K562 (cell line): ENCODE results near the gene TIMM50. TPM values are rescaled to one million over a fixed set of nuclear protein-coding genes. Genes with fewer than 3 reads are reported as not detected.

Source experiments
- ATF1 ChIP-seq, 2 experiments: fragments of 450-650 bp in 1 of 2; IDR thresholded peaks; 2 replicates each; pipeline ENCODE4 v1.6.1; 2016; ENCODE audit warnings: missing compliant biosample characterization in 1 of 2, missing genetic modification characterization in 1 of 2
- CLOCK ChIP-seq: fragments of 250-450 bp; sonication (Bioruptor Pico); IDR thresholded peaks from 2 replicates; pipeline ENCODE4 v1.4.0; 2020; ENCODE audit warnings: mild to moderate bottlenecking, moderate library complexity, borderline replicate concordance
- ETV1 ChIP-seq: fragments of 450-650 bp; conservative IDR thresholded peaks from 2 replicates; pipeline ENCODE4 v1.6.1; 2016; ENCODE audit warnings: missing genetic modification characterization, control low read depth, low read depth, missing compliant biosample characterization
- FOXP1 ChIP-seq: sonication (generic); formaldehyde crosslinking; IDR thresholded peaks from 2 replicates; pipeline ENCODE4 v1.8.0; 2022; ENCODE audit warnings: mild to moderate bottlenecking, missing genetic modification reagents
- HDAC1 ChIP-seq, 2 experiments: fragments of 450-650 bp; IDR thresholded peaks; 2 replicates each; pipeline ENCODE4 v1.6.1; 2016 to 2017; ENCODE audit warnings: inconsistent platforms in 1 of 2, mild to moderate bottlenecking in 1 of 2, moderate library complexity in 1 of 2
- IFI16 ChIP-seq: fragments of 250-450 bp; sonication (Bioruptor Pico); IDR thresholded peaks from 2 replicates; pipeline ENCODE4 v2.1.2; 2022; ENCODE audit warnings: mild to moderate bottlenecking, inconsistent platforms
- MAFK ChIP-seq: IDR thresholded peaks from 2 replicates; pipeline ENCODE4 v1.6.1; 2011; ENCODE audit warnings: low read length, improper control_type of control experiment
- MCM5 ChIP-seq: fragments of 450-650 bp; IDR thresholded peaks from 2 replicates; pipeline ENCODE4 v1.6.1; 2016; ENCODE audit warnings: low read depth
- TRIM28 ChIP-seq: fragments of 450-650 bp; IDR thresholded peaks from 2 replicates; pipeline ENCODE4 v1.6.1; 2017
- ZNF217 ChIP-seq: sonication (generic); formaldehyde crosslinking; IDR thresholded peaks from 2 replicates; pipeline ENCODE4 v1.8.0; 2022; ENCODE audit warnings: mild to moderate bottlenecking, missing genetic modification reagents
- polyA plus RNA-seq, 8 experiments: library from polyadenylated mRNA; depleted of rRNA in 4 of 8; stranded (reverse) in 5 of 8; unstranded in 3 of 8; fragments of >200 nt; fragmentation: Nextera tagmentation in 2 of 8; fragmentation: Illumina TruSeq in 1 of 8; extraction: Ambion mirVana in 2 of 8; extraction: Trizol in 1 of 8; gene quantifications; 2 replicates each; pipeline versions ENCODE4 v1.2.1 to v1.2.3, GENCODE V29; 2011 to 2014; ENCODE audit warnings: inconsistent platforms in 1 of 8, missing spikeins in 1 of 8
- total RNA-seq, 7 experiments: library from RNA; depleted of rRNA in 6 of 7; stranded (reverse); fragments of >200 nt in 6 of 7; fragmentation: Illumina TruSeq in 2 of 7; extraction: Trizol in 2 of 7; gene quantifications; 2 replicates each; pipeline versions ENCODE4 v1.2.1 to v1.2.3, GENCODE V29; 2011 to 2021; ENCODE audit warnings: low replicate concordance in 1 of 7
- TF ChIP-seq, protein P1 (sequence below): fragments of 200-600 bp; sonication (generic); IDR thresholded peaks from one replicate; pipeline ENCODE4 v1.6.1; 2012; ENCODE audit warnings: mild to moderate bottlenecking, low read depth, low read length, inconsistent platforms

Gene TIMM50
- total and polyA plus RNA-seq, 9 of the 15 experiments (the other 6 are each of a cell fraction or from before 2014, with no cell fraction given): 28.3 to 221 (median 170) TPM

DNA sequence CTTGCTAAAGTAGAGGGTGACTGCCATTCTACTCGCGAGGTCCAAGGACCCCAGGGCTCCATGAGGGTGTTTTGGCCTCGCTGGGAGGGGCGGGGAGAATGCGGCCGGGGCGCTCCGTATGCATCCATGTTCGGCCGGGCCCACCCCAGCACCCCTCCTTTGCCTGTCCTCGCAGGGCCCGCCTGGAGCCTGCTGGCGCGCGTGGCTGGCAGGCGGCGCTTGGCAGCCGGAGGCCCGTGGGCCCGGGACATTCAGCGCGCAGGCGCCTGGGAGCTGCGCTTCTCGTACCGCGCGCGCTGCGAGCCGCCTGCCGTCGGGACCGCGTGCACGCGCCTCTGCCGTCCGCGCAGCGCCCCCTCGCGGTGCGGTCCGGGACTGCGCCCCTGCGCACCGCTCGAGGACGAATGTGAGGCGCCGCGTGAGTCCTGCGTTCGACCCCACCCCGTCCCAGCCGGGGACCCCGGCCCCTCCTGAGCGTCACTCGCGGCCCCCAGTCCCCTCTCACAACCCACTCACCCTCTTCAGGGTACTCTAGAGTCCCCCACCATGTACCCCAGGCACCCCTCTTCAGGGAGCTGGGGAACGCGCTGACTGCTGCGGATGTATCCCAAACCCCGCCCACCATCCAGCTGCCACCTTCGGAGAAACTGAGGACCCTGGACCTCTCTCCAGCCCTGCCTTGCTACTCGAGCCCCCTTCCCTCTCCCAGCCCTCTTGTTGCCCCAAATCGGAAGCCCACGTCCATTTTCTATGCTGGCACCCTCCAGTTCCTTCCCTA is 22.2 kb downstream of the TIMM50 start (continued):
- TF ChIP-seq, protein P1, sequence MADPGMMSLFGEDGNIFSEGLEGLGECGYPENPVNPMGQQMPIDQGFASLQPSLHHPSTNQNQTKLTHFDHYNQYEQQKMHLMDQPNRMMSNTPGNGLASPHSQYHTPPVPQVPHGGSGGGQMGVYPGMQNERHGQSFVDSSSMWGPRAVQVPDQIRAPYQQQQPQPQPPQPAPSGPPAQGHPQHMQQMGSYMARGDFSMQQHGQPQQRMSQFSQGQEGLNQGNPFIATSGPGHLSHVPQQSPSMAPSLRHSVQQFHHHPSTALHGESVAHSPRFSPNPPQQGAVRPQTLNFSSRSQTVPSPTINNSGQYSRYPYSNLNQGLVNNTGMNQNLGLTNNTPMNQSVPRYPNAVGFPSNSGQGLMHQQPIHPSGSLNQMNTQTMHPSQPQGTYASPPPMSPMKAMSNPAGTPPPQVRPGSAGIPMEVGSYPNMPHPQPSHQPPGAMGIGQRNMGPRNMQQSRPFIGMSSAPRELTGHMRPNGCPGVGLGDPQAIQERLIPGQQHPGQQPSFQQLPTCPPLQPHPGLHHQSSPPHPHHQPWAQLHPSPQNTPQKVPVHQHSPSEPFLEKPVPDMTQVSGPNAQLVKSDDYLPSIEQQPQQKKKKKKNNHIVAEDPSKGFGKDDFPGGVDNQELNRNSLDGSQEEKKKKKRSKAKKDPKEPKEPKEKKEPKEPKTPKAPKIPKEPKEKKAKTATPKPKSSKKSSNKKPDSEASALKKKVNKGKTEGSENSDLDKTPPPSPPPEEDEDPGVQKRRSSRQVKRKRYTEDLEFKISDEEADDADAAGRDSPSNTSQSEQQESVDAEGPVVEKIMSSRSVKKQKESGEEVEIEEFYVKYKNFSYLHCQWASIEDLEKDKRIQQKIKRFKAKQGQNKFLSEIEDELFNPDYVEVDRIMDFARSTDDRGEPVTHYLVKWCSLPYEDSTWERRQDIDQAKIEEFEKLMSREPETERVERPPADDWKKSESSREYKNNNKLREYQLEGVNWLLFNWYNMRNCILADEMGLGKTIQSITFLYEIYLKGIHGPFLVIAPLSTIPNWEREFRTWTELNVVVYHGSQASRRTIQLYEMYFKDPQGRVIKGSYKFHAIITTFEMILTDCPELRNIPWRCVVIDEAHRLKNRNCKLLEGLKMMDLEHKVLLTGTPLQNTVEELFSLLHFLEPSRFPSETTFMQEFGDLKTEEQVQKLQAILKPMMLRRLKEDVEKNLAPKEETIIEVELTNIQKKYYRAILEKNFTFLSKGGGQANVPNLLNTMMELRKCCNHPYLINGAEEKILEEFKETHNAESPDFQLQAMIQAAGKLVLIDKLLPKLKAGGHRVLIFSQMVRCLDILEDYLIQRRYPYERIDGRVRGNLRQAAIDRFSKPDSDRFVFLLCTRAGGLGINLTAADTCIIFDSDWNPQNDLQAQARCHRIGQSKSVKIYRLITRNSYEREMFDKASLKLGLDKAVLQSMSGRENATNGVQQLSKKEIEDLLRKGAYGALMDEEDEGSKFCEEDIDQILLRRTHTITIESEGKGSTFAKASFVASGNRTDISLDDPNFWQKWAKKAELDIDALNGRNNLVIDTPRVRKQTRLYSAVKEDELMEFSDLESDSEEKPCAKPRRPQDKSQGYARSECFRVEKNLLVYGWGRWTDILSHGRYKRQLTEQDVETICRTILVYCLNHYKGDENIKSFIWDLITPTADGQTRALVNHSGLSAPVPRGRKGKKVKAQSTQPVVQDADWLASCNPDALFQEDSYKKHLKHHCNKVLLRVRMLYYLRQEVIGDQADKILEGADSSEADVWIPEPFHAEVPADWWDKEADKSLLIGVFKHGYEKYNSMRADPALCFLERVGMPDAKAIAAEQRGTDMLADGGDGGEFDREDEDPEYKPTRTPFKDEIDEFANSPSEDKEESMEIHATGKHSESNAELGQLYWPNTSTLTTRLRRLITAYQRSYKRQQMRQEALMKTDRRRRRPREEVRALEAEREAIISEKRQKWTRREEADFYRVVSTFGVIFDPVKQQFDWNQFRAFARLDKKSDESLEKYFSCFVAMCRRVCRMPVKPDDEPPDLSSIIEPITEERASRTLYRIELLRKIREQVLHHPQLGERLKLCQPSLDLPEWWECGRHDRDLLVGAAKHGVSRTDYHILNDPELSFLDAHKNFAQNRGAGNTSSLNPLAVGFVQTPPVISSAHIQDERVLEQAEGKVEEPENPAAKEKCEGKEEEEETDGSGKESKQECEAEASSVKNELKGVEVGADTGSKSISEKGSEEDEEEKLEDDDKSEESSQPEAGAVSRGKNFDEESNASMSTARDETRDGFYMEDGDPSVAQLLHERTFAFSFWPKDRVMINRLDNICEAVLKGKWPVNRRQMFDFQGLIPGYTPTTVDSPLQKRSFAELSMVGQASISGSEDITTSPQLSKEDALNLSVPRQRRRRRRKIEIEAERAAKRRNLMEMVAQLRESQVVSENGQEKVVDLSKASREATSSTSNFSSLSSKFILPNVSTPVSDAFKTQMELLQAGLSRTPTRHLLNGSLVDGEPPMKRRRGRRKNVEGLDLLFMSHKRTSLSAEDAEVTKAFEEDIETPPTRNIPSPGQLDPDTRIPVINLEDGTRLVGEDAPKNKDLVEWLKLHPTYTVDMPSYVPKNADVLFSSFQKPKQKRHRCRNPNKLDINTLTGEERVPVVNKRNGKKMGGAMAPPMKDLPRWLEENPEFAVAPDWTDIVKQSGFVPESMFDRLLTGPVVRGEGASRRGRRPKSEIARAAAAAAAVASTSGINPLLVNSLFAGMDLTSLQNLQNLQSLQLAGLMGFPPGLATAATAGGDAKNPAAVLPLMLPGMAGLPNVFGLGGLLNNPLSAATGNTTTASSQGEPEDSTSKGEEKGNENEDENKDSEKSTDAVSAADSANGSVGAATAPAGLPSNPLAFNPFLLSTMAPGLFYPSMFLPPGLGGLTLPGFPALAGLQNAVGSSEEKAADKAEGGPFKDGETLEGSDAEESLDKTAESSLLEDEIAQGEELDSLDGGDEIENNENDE: no peak
- TF ChIP-seq CLOCK (CRISPR knock-in tag) (no peak), FOXP1 (CRISPR knock-in tag) (peak; percentile 100), HDAC1 (IDR thresholded peaks at IDR 0.05) (no peak), ZNF217 (peak; percentile 76; the same call in 1 of the 2 replicates), MAFK (no peak), ATF1 (CRISPR knock-in tag; IDR thresholded peaks at IDR 0.05) (no peak), ATF1 (tag; IDR thresholded peaks at IDR 0.05) (peak; percentile 48), ETV1 (tag) (no peak), TRIM28 (no peak), MCM5 (no peak), IFI16 (CRISPR knock-in tag) (no peak)
